ENCODE results near the gene NUP214. TPM values are rescaled to one million over a fixed set of nuclear protein-coding genes. Genes with fewer than 3 reads are reported as not detected.

The NUP214 gene
- total and polyA plus RNA-seq, 2 of the 4 experiments (the other 2 are of a cell fraction), result 7.9 to 13.4 TPM

- ChIA-PET CTCF (no interaction called here), POLR2A (ENCODE audit: unreplicated experiment) (no interaction called here)
- H3K4me1 ChIP-seq (ENCODE audit: control insufficient read depth, insufficient read depth, low read length), result no peaks in the 10 kb centered on the region
- H3K27ac ChIP-seq (ENCODE audit: insufficient read depth, low read length), result no peak overlapping the region
- no peaks in the 10 kb centered on the region for H4K20me1 ChIP-seq (ENCODE audit: insufficient read depth, low read length)
- H3K18ac ChIP-seq (ENCODE audit: low read depth, low read length), result no peak overlapping the region
- H2AFZ ChIP-seq (replicated peaks; ENCODE audit: low read length, poor library complexity), result no peak overlapping the region
- H3K23ac ChIP-seq (ENCODE audit: low read depth, low read length), result no peak overlapping the region
- H2AK9ac ChIP-seq (replicated peaks; ENCODE audit: low read depth, low read length, poor library complexity), result no peak overlapping the region
- no peak overlapping the region for H4K91ac ChIP-seq (ENCODE audit: insufficient read depth, low read depth, low read length)
- BruUV-seq (replicated peaks), result no TSS peak
- H2BK15ac ChIP-seq (ENCODE audit: low read depth, low read length), result no peak overlapping the region
- dilution Hi-C loops (cut with HindIII; ENCODE audit: low sequenced_read_pairs, unreplicated experiment), result no loop called here
- H2BK20ac ChIP-seq (ENCODE audit: low read depth, low read length), result no peak overlapping the region
- H3K27me3 ChIP-seq (ENCODE audit: control insufficient read depth, insufficient read depth, low read length), result no peaks in the 10 kb centered on the region
- no peak overlapping the region for H3K4me2 ChIP-seq (ENCODE audit: low read depth, low read length)
- intact Hi-C loops (cut with micrococcal nuclease), result no loop called here
- no peak overlapping the region for H4K5ac ChIP-seq (ENCODE audit: low read depth, low read length)
- no peak overlapping the region for H3K14ac ChIP-seq (replicated peaks; ENCODE audit: low read depth, low read length)
- no peak overlapping the region for H2BK5ac ChIP-seq (ENCODE audit: low read depth, low read length, poor library complexity, severe bottlenecking)
- TF ChIP-seq BHLHE40 (IDR thresholded peaks at IDR 0.05; ENCODE audit: low read depth, low read length) (no peak), RCOR1 (IDR thresholded peaks at IDR 0.05; ENCODE audit: insufficient replicate concordance, low read length) (no peak), POLR2A (IDR thresholded peaks at IDR 0.05; ENCODE audit: low read depth, low read length) (no peak), CTCF (conservative IDR thresholded peaks at IDR 0.05; ENCODE audit: low read depth, low read length) (no peak), RFX5 (IDR thresholded peaks at IDR 0.05; ENCODE audit: low read depth, low read length) (no peak), FOS (IDR thresholded peaks at IDR 0.05; ENCODE audit: low read depth, low read length) (no peak), SMC3 (IDR thresholded peaks at IDR 0.05; ENCODE audit: low read depth, low read length) (no peak), RAD21 (IDR thresholded peaks at IDR 0.05; ENCODE audit: low read length) (no peak), USF2 (IDR thresholded peaks at IDR 0.05; ENCODE audit: low read depth, low read length) (no peak), CHD1 (IDR thresholded peaks at IDR 0.05; ENCODE audit: low read depth, low read length) (no peak), MXI1 (IDR thresholded peaks at IDR 0.05; ENCODE audit: borderline replicate concordance, low read depth, low read length) (no peak), MAFK (IDR thresholded peaks at IDR 0.05; ENCODE audit: low read depth, low read length) (no peak)
- TF ChIP-seq, protein P1, sequence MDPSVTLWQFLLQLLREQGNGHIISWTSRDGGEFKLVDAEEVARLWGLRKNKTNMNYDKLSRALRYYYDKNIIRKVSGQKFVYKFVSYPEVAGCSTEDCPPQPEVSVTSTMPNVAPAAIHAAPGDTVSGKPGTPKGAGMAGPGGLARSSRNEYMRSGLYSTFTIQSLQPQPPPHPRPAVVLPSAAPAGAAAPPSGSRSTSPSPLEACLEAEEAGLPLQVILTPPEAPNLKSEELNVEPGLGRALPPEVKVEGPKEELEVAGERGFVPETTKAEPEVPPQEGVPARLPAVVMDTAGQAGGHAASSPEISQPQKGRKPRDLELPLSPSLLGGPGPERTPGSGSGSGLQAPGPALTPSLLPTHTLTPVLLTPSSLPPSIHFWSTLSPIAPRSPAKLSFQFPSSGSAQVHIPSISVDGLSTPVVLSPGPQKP (IDR thresholded peaks at IDR 0.05; ENCODE audit: borderline replicate concordance, low read depth, low read length), result no peak
- peaks cover 54% of the 10 kb centered on the region for H3K36me3 ChIP-seq (ENCODE audit: control insufficient read depth, insufficient read depth, low read length)
- no peak overlapping the region for H2AK5ac ChIP-seq (ENCODE audit: low read depth, low read length)
- in situ Hi-C loops (cut with MboI; ENCODE audit: low sequenced_read_pairs), result loop anchor here (10.0 to 25.0 kb wide), 2 partner anchors 326 to 1199 kb away; no protein-coding TSS in a partner anchor
- peaks cover 0 to 2% of the 10 kb centered on the region in 2 experiments; a peak in 1 of 4 replicates for H3K79me1 ChIP-seq (ENCODE audit: low read depth in 1 of 2, low read length in 2 of 2)
- no peak overlapping the region for H3K4me3 ChIP-seq (ENCODE audit: insufficient read depth, low read depth, low read length)
- 100% methylated on average over 2 of the region's 2 CpGs; no CpG with 5 or more reads in 1 of the 2 experiments for WGBS, 2 experiments (ENCODE audit: extremely low coverage in 2 of 2, insufficient read length in 1 of 2)
- DNase-seq (no peak), ATAC-seq (ENCODE audit: low read depth) (no peak)
- H2BK120ac ChIP-seq (ENCODE audit: low read depth, low read length), result no peak overlapping the region
- no peaks in the 10 kb centered on the region for H3K9me1 ChIP-seq (ENCODE audit: insufficient read depth, low read length)
- no peaks in the 10 kb centered on the region for H3K9me3 ChIP-seq (ENCODE audit: control insufficient read depth, insufficient read depth, low read length)
- no peak overlapping the region for H4K8ac ChIP-seq (ENCODE audit: low read depth in 2 of 2, low read length in 2 of 2)
- no peak overlapping the region for H3K56ac ChIP-seq (ENCODE audit: extremely low read depth, insufficient read depth, low read length)
- no peak overlapping the region for H3K4ac ChIP-seq (ENCODE audit: low read depth, low read length)
- no peak overlapping the region for H3K9ac ChIP-seq (ENCODE audit: low read depth, low read length)
Measured at GRCh38 chr9:131138676-131139075, 13.3 kb downstream of the NUP214 start.
